ENCODE data around the gene CIDEA.

CIDEA gene

GRCh38 chr18:12306752-12307700 lies 52.9 kb downstream of the CIDEA start:
- Histone ChIP-seq H3K27me3 (ENCODE audit: low read length) (no peaks in the 10 kb centered on the region), H2AFZ (ENCODE audit: low read depth, low read length, severe bottlenecking) (no peak overlapping the region), H3K9me3 (ENCODE audit: insufficient read depth, low read length) (no peaks in the 10 kb centered on the region), H3K79me2 (ENCODE audit: insufficient read depth, low read length) (no peaks in the 10 kb centered on the region), H3K36me3 (ENCODE audit: low read length) (no peaks in the 10 kb centered on the region), H4K20me1 (ENCODE audit: low read depth, low read length) (no peaks in the 10 kb centered on the region), H3F3A (ENCODE audit: insufficient read depth) (no peaks in the 10 kb centered on the region), H3K4me3 (ENCODE audit: insufficient read depth, low read length, poor library complexity, severe bottlenecking) (no peak overlapping the region), H3K27ac (ENCODE audit: low read depth, low read length) (no peak overlapping the region), H3K9me2 (replicated peaks; ENCODE audit: insufficient read depth, low read length) (no peaks in the 10 kb centered on the region), H3K9ac (ENCODE audit: low read length) (no peak overlapping the region), H3K4me2 (ENCODE audit: low read depth, low read length, poor library complexity, severe bottlenecking) (no peak overlapping the region)
- no peak for TF ChIP-seq EZH2phosphoT487 (conservative IDR thresholded peaks at IDR 0.05; ENCODE audit: low read length)
- TF ChIP-seq, protein P1, sequence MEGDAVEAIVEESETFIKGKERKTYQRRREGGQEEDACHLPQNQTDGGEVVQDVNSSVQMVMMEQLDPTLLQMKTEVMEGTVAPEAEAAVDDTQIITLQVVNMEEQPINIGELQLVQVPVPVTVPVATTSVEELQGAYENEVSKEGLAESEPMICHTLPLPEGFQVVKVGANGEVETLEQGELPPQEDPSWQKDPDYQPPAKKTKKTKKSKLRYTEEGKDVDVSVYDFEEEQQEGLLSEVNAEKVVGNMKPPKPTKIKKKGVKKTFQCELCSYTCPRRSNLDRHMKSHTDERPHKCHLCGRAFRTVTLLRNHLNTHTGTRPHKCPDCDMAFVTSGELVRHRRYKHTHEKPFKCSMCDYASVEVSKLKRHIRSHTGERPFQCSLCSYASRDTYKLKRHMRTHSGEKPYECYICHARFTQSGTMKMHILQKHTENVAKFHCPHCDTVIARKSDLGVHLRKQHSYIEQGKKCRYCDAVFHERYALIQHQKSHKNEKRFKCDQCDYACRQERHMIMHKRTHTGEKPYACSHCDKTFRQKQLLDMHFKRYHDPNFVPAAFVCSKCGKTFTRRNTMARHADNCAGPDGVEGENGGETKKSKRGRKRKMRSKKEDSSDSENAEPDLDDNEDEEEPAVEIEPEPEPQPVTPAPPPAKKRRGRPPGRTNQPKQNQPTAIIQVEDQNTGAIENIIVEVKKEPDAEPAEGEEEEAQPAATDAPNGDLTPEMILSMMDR (IDR thresholded peaks at IDR 0.05; ENCODE audit: insufficient read depth, low read length, poor library complexity, severe bottlenecking) = no peak

DNA sequence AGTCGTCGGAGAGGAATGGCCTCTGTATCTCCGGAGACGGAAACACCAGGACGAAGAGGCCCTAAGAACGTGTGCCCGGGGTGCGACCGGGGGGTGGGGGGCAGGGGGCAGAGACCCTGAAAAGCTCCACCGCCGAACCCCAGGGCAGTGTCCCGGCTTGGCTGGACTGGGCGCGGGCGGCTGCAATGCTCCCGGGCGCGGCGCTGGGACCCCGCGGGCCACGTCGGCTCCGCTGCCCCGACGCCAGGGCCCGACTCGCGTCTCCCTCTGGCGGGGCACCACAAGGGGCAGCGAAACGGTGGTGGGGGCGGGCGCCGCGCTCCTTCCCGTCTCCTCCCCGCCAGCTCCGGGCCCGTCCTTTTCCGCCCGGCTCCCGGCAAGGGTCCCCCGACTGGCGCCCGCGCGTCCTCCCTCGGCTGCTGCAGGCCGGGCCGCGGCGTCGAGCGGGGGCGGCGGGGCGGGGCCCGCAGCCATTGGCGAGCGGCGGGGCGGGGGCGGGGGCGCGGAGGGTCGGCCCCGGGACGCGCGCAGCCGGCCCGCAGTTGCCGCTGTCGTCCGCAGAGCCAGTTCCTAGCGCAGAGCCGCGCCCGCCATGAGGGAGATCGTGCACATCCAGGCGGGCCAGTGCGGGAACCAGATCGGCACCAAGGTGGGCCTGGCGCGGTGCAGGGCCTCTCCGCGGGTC lies 53.7 kb downstream of the CIDEA start, which contains the start of gene TUBB6:
Gene TUBB6 (plus strand): TSS at position 541 of the 685 bp plus-strand sequence. CDS start 52 bp downstream, at position 593.
- Histone ChIP-seq H3K27me3 (ENCODE audit: low read length) (no peaks in the 10 kb centered on the region), H4K20me1 (ENCODE audit: low read depth, low read length) (no peaks in the 10 kb centered on the region), H3K9me3 (ENCODE audit: insufficient read depth, low read length) (no peaks in the 10 kb centered on the region), H3K27ac (ENCODE audit: low read depth, low read length) (no peak within 1 kb of the TSS), H3K4me3 (ENCODE audit: insufficient read depth, low read length, poor library complexity, severe bottlenecking) (no peak within 1 kb of the TSS), H3K9ac (ENCODE audit: low read length) (no peak within 1 kb of the TSS), H2AFZ (ENCODE audit: low read depth, low read length, severe bottlenecking) (no peak within 1 kb of the TSS), H3K36me3 (ENCODE audit: low read length) (no peaks in the 10 kb centered on the region), H3K4me2 (ENCODE audit: low read depth, low read length, poor library complexity, severe bottlenecking) (no peak within 1 kb of the TSS), H3K9me2 (replicated peaks; ENCODE audit: insufficient read depth, low read length) (no peaks in the 10 kb centered on the region), H3K79me2 (ENCODE audit: insufficient read depth, low read length) (no peaks in the 10 kb centered on the region), H3F3A (ENCODE audit: insufficient read depth) (no peaks in the 10 kb centered on the region)
- TF ChIP-seq EZH2phosphoT487 (conservative IDR thresholded peaks at IDR 0.05; ENCODE audit: low read length) = no peak
- TF ChIP-seq, protein P1 (IDR thresholded peaks at IDR 0.05; ENCODE audit: insufficient read depth, low read length, poor library complexity, severe bottlenecking) = no peak

DNA sequence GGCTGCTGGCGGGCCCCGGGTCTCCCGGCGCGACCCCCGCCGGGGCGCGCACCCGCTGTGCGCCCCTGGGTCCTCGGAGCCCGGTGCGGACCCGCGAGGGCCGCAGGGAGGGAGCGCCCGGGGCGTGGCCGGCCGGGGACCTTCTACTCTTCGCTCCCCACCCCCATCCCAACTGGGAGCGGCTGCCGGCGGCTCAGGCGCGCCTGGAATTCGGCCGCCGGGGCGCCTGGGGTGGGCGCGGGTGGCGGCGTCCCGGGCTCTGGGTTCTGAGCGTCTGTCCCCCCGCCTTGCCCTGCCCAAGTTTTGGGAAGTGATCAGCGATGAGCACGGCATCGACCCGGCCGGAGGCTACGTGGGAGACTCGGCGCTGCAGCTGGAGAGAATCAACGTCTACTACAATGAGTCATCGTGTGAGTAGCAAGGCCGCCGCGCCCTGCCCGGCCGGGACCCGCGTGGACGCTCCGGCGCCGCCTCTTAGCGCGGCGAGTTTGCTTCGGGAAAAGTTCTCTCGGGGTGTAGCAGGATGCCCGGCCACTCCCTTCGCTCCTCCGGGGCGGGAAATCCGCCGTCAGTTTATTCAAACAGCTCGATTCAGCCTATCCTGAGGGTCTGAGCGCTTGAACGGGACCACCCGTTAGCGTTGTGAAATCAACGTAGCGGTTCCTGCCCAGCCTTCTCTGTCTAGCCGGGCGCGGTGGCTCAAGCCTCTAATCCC lies 54.4 kb downstream of the CIDEA start:
- Histone ChIP-seq H2AFZ (ENCODE audit: low read depth, low read length, severe bottlenecking) (no peak overlapping the region), H4K20me1 (ENCODE audit: low read depth, low read length) (no peaks in the 10 kb centered on the region), H3K27me3 (ENCODE audit: low read length) (no peaks in the 10 kb centered on the region), H3K9me2 (replicated peaks; ENCODE audit: insufficient read depth, low read length) (no peaks in the 10 kb centered on the region), H3K9me3 (ENCODE audit: insufficient read depth, low read length) (no peaks in the 10 kb centered on the region), H3K27ac (ENCODE audit: low read depth, low read length) (no peak overlapping the region), H3K4me3 (ENCODE audit: insufficient read depth, low read length, poor library complexity, severe bottlenecking) (no peak overlapping the region), H3K79me2 (ENCODE audit: insufficient read depth, low read length) (no peaks in the 10 kb centered on the region), H3F3A (ENCODE audit: insufficient read depth) (no peaks in the 10 kb centered on the region), H3K36me3 (ENCODE audit: low read length) (no peaks in the 10 kb centered on the region), H3K4me2 (ENCODE audit: low read depth, low read length, poor library complexity, severe bottlenecking) (no peak overlapping the region), H3K9ac (ENCODE audit: low read length) (no peak overlapping the region)
- no peak for TF ChIP-seq EZH2phosphoT487 (conservative IDR thresholded peaks at IDR 0.05; ENCODE audit: low read length)
- TF ChIP-seq, protein P1 (IDR thresholded peaks at IDR 0.05; ENCODE audit: insufficient read depth, low read length, poor library complexity, severe bottlenecking) = no peak

Measured in SU-DHL-6 (cell line).